ENCODE data around the gene MYO5A. TPM values are rescaled to one million over a fixed set of nuclear protein-coding genes. Genes with fewer than 3 reads are reported as not detected.
"Not testable (repeated sequence)": the region's sequence is repeated elsewhere in the genome, so short reads cannot be mapped to it uniquely, and the experiment has no call there.

Gene MYO5A
- total and polyA plus RNA-seq, 10 of the 15 experiments (the other 5 are each of a cell fraction or from before 2014, with no cell fraction given) = 4.2 to 42.9 (median 31.1) TPM

- H3K4me1 ChIP-seq (ENCODE audit: control insufficient read depth, insufficient read depth, low read length) = no peaks in the 10 kb centered on the region
- TF ChIP-seq NR2F1 (conservative IDR thresholded peaks at IDR 0.05) = no peak
- no peak for TF ChIP-seq SUPT20H (IDR thresholded peaks at IDR 0.05; ENCODE audit: borderline replicate concordance, control insufficient read depth, low read depth, low read length)
- WGBS (ENCODE audit: insufficient coverage, insufficient replicate concordance, low lambda C conversion rate, missing lambda C conversion rate) = 95% methylated on average over 7 of the region's 7 CpGs
- no peak overlapping the region for H3K9ac ChIP-seq (ENCODE audit: control insufficient read depth, insufficient read depth, low read length)
- no TSS peak for BruUV-seq (replicated peaks)
- in situ Hi-C loops (cut with MboI) = no loop called here
- no peaks in the 10 kb centered on the region for H3K79me2 ChIP-seq (ENCODE audit: control insufficient read depth, insufficient read depth, low read length)
- intact Hi-C loops (cut with micrococcal nuclease; ENCODE audit: unreplicated experiment) = no loop called here
- no peak for FAIRE-seq
- RAD21 ChIA-PET (ENCODE audit: unreplicated experiment) = no interaction called here
- no peak overlapping the region for H3K4me3 ChIP-seq
- no peak for ATAC-seq
- POLR2A ChIA-PET = interaction anchor here (0.8 kb wide), 1 partner anchor 14 kb away, joined by 3 read pairs; no protein-coding TSS in a partner anchor
- no peaks in the 10 kb centered on the region for H4K20me1 ChIP-seq (ENCODE audit: control insufficient read depth, insufficient read depth)
- no peak overlapping the region for H2AFZ ChIP-seq (ENCODE audit: control insufficient read depth, low read depth, low read length)
- H3K9me3 ChIP-seq (replicated peaks; ENCODE audit: control insufficient read depth, insufficient read depth, low read length) = no peaks in the 10 kb centered on the region
- no peak for DNase-seq (ENCODE audit: low read depth, low spot score)
- SMC1A ChIA-PET (ENCODE audit: uncharacterized antibody, unreplicated experiment) = interaction anchor here (0.9 kb wide), 1 partner anchor 8 kb away, joined by 4 read pairs; no protein-coding TSS in a partner anchor
- CTCF ChIA-PET = no interaction called here
- no peaks in the 10 kb centered on the region for H3K36me3 ChIP-seq (ENCODE audit: control insufficient read depth in 2 of 2, insufficient read depth in 2 of 2, low read length in 1 of 2)
- no peak overlapping the region for H3K4me2 ChIP-seq (ENCODE audit: control insufficient read depth, insufficient read depth)
- H3K27ac ChIP-seq (ENCODE audit: control insufficient read depth, insufficient read depth) = no peak overlapping the region
- H3K27me3 ChIP-seq (replicated peaks in 1 of 2; ENCODE audit: control insufficient read depth in 2 of 2, insufficient read depth in 2 of 2, low read length in 1 of 2) = no peaks in the 10 kb centered on the region
These were observed 83.1 kb downstream of the MYO5A start for GRCh38 chr15:52445553-52445952.

- H3K4me2 ChIP-seq (ENCODE audit: control insufficient read depth, insufficient read depth); H3K79me2 ChIP-seq (ENCODE audit: control insufficient read depth, insufficient read depth, low read length); BruUV-seq (replicated peaks); H3K27ac ChIP-seq (ENCODE audit: control insufficient read depth, insufficient read depth); H3K9ac ChIP-seq (ENCODE audit: control insufficient read depth, insufficient read depth, low read length); H2AFZ ChIP-seq (ENCODE audit: control insufficient read depth, low read depth, low read length); FAIRE-seq; intact Hi-C loops (cut with micrococcal nuclease; ENCODE audit: unreplicated experiment); H3K4me1 ChIP-seq (ENCODE audit: control insufficient read depth, insufficient read depth, low read length); H4K20me1 ChIP-seq (ENCODE audit: control insufficient read depth, insufficient read depth); H3K27me3 ChIP-seq (replicated peaks in 1 of 2; ENCODE audit: control insufficient read depth in 2 of 2, insufficient read depth in 2 of 2, low read length in 1 of 2); H3K4me3 ChIP-seq; H3K36me3 ChIP-seq (ENCODE audit: control insufficient read depth in 2 of 2, insufficient read depth in 2 of 2, low read length in 1 of 2); DNase-seq (ENCODE audit: low read depth, low spot score); in situ Hi-C loops (cut with MboI); H3K9me3 ChIP-seq (replicated peaks; ENCODE audit: control insufficient read depth, insufficient read depth, low read length); ATAC-seq: not testable (repeated sequence)
- CTCF ChIA-PET = interaction anchor here (0.7 to 1.6 kb wide), 5 partner anchors 15 to 187 kb away, joined by 3 to 5 read pairs (median 3); no protein-coding TSS in a partner anchor
- SMC1A ChIA-PET (ENCODE audit: uncharacterized antibody, unreplicated experiment) = interaction anchor here (0.6 to 1.4 kb wide), 4 partner anchors 9 to 111 kb away, joined by 3 to 6 read pairs (median 4); no protein-coding TSS in a partner anchor
- RAD21 ChIA-PET (ENCODE audit: unreplicated experiment) = interaction anchor here (0.6 kb wide), 1 partner anchor 265 kb away, joined by 3 read pairs; no protein-coding TSS in a partner anchor
- 98% methylated on average over 6 of the region's 6 CpGs for WGBS (ENCODE audit: insufficient coverage, insufficient replicate concordance, low lambda C conversion rate, missing lambda C conversion rate)
- POLR2A ChIA-PET = interaction anchor here (1.9 kb wide), 1 partner anchor 9 kb away, joined by 7 read pairs; no protein-coding TSS in a partner anchor
These were observed 85.5 kb downstream of the MYO5A start for GRCh38 chr15:52443205-52443604.
